ENCODE results near the gene METAP2.
"Not testable (repeated sequence)": the region's sequence is repeated elsewhere in the genome, so short reads cannot be mapped to it uniquely, and the experiment has no call there.

The METAP2 gene

DNA sequence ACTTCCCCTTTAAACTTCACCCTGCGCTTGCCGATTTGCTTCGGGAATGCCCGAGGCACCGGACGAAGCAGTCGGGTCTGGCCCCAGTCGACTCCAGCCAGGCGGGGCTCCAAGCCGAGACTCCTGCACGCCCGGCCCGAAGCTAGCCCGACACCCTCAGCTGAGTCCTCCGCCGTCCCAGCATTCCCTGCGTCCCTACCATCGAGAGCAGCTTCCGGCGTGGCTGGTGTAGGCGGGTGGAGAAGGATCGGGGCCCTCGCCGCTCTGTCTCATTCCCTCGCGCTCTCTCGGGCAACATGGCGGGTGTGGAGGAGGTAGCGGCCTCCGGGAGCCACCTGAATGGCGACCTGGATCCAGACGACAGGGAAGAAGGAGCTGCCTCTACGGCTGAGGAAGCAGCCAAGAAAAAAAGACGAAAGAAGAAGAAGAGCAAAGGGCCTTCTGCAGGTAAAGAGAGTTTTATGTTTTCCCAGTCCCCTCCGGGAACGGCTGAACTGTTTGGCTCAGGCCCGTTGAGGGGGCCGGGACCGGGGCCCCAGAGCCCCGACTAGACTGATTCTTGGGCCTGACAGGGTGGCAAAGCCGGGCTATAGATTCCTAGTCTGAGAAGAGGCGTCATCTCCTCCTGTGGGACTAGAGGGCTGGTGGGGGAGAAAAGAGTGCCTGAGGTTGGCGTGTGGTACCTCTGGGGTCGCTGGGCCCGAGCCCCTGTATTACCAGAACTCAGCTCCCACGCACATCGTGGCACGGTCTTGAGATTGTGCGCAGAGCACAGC lies at the start of gene METAP2:
Gene METAP2 (plus strand): TSS at position 269 of the 776 bp plus-strand sequence. CDS start 28 bp downstream, at position 297.
- peak; percentile 93 for DNase-seq

GRCh38 chr12:95424271-95424994 lies 49.5 kb upstream of the METAP2 start:
- DNase-seq = no peak

GRCh38 chr12:95429172-95429510 lies 44.8 kb upstream of the METAP2 start:
- DNase-seq = no peak

DNA sequence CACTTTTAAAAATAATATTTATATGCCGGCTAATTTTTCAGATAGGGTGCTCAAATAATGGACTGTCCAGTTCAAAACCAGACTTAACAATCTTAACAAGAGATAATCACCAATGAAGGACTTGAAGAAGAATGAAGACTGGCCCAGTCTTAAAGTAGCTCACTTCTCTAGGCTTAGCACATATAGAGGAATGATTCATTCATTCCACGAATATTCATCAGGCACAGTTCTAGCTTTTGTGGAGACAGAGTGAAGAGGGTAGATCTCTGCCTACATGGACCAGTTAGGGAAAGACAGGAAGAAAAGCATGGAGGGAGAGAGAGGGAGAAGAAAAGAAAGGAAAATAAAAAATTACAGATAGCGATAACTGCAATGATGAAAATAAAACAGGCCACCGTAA lies 42.8 kb upstream of the METAP2 start:
- DNase-seq = no peak

DNA sequence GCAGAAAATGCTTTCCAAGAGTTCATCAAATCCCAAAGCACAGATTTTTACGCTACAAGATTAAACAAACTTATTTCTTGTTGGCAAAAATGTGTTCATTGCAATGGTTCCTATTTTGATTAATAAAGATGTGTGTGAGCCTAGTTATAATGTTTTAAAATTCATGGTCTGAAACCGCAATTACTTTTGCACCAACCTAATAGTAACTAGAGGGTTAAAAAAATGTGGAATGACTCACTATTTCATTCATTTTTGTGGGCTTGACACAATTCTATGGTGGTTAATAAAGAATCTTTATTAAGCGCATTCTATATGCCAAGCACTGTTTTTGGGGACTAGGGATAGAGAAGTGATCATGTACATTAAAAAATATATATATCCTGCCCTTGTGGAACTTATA lies 38.6 kb upstream of the METAP2 start:
- no peak for DNase-seq

GRCh38 chr12:95437565-95437964 lies 36.4 kb upstream of the METAP2 start:
- no peak for DNase-seq

DNA sequence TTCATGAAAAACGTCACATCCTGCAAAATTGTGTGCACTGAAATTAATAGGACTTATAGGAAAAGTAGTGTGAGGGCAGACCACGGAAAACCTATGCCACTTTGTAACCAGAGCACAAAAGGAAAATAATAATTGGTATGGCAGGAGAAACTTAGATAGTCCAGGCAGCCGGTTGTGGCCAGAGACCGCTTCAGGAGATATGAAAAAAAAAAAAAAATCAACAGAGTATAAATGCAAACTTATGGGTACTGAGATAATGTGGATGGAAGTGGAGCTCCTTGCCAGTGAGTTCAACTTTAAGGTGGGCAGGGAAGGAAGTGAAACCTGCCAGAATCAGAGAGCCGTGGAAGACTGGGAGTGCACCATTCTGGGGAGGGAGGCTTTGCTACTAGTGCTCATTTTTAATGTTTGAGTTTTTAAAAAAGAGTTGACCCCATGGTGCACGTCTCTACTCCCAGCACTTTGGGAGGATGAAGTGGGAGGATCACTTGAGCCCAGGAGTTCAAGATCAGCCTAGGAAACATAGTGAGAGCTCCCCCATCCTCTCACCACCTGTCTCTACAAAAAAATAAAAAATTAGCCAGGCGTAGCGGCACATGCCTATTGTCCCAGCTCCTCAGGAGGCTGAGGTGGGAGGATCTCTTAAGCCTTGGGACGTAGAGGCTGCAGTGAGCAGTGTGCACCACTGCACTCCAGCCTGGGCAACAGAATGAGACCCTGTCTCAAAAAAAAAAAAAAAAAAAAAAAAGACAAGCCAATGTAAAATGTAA lies 34.3 kb upstream of the METAP2 start:
- no peak for DNase-seq

DNA sequence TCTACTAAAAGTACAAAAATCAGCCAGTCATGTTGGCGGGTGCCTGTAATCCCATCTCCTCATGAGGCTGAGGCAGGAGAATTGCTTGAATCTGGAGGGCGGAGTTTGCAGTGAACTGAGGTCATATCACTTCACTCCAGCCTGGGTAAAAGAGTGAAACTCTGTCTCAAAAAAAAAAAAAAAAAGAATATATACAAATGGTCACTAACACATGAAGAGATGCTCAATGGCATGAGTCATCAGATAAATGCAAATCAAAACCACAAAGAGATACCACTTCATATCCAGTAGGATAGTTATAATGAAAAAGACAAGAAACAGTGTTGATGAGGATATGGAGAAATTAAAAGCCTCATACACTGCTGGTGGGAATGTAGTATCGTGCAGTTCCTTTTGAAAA lies 33.6 kb upstream of the METAP2 start:
- DNase-seq = no peak

DNA sequence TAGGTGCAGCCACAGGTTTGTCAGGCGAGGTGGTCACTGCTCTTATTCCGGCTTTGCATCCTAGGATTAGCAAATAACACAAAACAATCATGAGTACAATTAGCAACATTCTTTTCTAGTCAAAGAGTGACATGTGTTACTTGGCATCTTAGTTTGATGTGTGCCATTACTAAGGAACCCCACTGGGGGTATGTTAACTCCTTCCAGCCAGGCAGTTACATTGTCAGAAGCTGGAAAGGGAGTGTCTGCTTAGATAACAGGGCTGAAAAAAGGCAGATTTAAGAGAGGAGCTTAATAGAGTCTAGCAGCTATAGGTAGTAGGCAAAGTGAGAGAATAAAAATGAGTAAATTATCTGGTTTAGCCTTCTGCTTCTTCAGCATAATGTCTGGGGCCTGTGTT lies 30.5 kb upstream of the METAP2 start:
- DNase-seq = no peak

GRCh38 chr12:95445099-95445498 lies 28.9 kb upstream of the METAP2 start:
- DNase-seq = not testable (repeated sequence)

DNA sequence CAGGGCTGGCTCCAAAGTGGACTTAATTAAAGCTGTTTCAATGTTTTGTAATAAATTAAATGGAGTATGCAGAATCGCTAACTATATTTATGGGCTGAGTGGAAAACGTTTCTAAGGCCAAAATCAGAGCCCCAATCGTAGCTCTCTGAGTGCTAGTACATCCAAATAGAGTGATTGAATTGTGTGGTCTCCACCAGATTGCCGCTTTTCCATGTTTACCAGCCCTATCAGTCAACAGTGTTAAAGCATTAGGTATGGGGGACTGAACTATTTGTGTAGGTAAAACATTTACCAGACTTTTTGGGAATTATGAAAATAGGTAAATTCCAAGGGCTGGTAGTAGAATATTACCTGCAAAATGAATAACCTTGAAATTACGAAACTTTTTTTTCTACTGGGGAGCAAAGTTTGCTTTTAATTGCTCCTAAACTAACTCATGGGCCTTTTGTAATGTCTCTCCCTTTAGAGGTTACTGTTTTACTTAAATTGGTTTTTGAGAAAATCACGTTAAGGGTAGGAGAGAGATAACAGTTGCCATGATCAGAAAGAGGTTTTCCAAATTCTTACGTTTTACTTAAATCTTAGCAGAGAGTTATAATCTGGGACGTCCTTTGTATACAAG lies 28.0 kb upstream of the METAP2 start:
- DNase-seq = no peak

DNA sequence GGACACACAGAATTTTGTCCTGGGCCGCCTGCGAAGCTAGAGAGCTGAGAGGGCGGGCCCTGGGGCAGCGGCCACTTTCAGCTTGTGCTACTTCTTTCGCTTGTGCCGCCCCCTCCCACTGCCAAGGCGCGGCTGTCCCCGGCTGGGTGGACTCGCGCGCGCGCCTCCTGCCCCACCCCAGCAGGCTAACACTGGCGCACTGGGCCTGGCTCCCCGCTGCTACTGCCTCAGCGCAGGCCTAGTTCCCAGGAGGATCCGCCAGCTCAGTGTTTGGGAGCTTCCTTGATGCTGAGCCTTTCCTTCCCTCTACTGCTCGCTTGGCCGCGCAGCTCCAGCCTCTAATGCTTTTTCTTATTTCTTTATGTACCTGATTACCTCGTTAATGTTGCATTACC lies 27.4 kb upstream of the METAP2 start:
- no peak for DNase-seq

DNA sequence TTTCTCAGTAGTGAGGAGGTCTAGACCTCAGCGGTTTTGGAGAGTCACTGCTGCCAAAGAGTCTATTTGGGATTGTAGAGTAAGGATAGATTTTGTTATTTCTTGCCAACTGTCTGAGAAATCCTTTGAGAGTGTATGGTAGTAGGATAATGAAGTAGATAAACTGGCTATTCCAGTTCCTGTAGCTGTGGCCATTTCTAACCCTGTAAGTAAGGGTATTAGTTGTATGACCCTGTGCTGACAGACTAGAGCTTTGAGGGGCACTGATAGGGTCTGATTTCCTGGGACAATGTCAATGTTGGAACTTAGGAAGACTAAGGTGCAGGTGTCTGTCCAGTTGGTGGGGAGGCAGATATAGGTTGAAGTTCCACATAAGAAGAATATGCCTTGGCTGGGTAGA lies 24.3 kb upstream of the METAP2 start:
- DNase-seq = not testable (repeated sequence)

GRCh38 chr12:95452501-95452900 lies 21.5 kb upstream of the METAP2 start:
- not testable (repeated sequence) for DNase-seq

DNA sequence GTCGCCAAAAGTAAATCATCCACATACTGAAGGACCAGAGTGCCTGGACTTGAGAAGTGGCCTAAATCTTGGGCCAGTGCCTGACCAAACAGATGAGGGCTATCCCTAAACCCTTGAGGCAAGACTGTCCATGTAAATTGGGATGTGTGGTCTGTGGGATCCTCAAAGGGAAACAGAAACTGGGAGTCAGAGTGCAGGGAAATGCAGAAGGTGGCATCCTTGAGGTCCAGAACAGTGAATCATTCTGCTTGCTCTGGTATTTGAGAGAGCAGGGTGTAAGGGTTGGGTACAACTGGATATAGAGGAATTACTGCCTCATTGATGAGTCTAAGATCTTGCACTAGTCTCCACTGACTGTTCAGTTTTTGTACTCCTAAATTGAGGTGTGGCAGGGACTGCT lies 20.1 kb upstream of the METAP2 start:
- not testable (repeated sequence) for DNase-seq

- DNase-seq = not testable (repeated sequence)
Observed at GRCh38 chr12:95454780-95455215, 19.2 kb upstream of the METAP2 start.

GRCh38 chr12:95457605-95458004 lies 16.3 kb upstream of the METAP2 start:
- not testable (repeated sequence) for DNase-seq

GRCh38 chr12:95458761-95459160 lies 15.2 kb upstream of the METAP2 start:
- DNase-seq = no peak

DNA sequence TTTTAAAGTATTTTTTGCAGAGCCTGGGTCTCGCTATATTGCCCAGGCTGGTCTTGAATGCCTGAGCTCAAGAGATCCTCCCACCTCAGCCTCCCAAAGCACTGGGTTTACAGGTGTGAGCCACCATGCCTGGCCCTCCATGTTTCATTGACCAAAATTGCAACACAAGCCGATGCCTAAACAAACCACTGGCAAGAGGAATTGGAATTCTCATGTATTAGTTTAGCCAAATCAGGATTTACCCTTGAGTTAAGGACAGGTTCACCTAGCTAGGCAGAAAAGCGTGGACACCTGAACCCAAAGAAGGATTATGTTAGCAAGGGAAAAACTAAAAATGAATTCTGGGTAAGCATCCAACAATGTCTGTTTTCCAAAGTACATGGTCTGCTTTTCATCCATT lies 14.6 kb upstream of the METAP2 start:
- no peak for DNase-seq

GRCh38 chr12:95460105-95460504 lies 13.8 kb upstream of the METAP2 start:
- no peak for DNase-seq

- no peak for DNase-seq
Observed at GRCh38 chr12:95460896-95461295, 13.1 kb upstream of the METAP2 start.

DNA sequence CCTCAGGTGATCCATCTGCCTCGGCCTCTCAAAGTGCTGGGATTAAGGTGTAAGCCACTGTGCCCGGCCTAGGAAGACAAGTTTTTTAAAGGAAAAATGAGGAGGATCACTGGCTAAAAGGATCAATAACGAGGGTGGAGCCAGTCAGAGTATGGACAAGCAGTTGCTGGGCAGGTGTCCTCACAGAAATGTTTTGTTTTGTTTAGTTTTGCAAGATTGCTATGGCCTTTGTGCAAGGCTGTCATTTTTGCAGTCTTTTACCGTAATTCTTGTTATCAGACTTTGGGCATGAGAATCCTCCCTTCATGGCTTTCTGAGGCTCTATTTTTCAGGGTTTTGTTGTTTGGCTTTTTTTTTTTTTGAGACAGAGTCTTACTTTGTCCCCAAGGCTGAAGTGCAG lies 11.9 kb upstream of the METAP2 start:
- no peak for DNase-seq

DNA sequence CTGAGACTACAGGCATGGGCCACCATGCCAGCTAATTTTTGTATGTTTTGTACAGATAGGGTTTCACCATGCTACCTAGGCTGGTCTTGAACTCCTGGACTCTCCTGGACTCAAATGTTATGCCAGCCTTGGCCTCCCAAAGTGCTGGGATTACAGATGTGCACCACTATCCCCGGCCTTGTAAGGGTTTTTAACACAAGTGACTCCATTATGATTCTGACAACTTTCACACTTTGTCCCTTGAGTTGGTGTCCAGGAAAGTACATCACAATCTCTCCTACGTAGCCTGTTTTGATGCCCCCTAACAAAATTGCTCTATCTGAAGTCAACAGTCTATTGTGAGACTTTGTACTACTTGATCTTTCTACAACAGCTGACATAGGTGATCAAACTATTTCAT lies 11.4 kb upstream of the METAP2 start:
- DNase-seq = no peak
